B cell (primary cell): ENCODE measurements around the gene YWHAG. TPM values are rescaled to one million over a fixed set of nuclear protein-coding genes. Genes with fewer than 3 reads are reported as not detected.
"Not testable (repeated sequence)": the region's sequence is repeated elsewhere in the genome, so short reads cannot be mapped to it uniquely, and the experiment has no call there.

ENCODE experiments used
- ATAC-seq: fragments of 200-7000 bp; cut with Tn5 transposase; one replicate; pipeline ENCODE4 v1.10.0; 2021; ENCODE audit warnings: low read depth, mild to moderate bottlenecking, moderate number of reproducible peaks, moderate library complexity
- CTCF ChIA-PET: fragments of 350-600 bp; sonication (Branson Sonifier 250); formaldehyde crosslinking; loops from one replicate; lab custom pipeline; 2021; ENCODE audit warnings: antibody characterized with exemption, inconsistent platforms; lab: Charles Lee
- POLR2A ChIA-PET: fragments of 350-600 bp; sonication (Branson Sonifier 250); formaldehyde crosslinking; loops from one replicate; lab custom pipeline; 2021; ENCODE audit warnings: antibody characterized with exemption; lab: Charles Lee
- DNase-seq: peaks from one replicate; pipeline ENCODE4 v3.0.0; 2013
- H2AFZ ChIP-seq: 2 replicates; pipeline ENCODE4 v1.6.1; 2012; ENCODE audit warnings: mild to moderate bottlenecking, low read depth, low read length; ENCODE audit not compliant: insufficient read depth, poor library complexity, severe bottlenecking
- H3K27ac ChIP-seq, 2 donors: 1 replicate in 1 of 2; 2 replicates in 1 of 2; pipeline ENCODE4 v1.5.1; 2012 to 2013; ENCODE audit warnings: low read length in 2 of 2, mild to moderate bottlenecking in 2 of 2, moderate library complexity in 1 of 2
- H3K27me3 ChIP-seq, 4 experiments: fragments of 200-600 bp in 1 of 4; sonication (generic) in 1 of 4; replicated peaks in 1 of 4; 1 replicate in 2 of 4; 2 replicates in 2 of 4; pipeline versions ENCODE4 v1.6.1 to v1.7.0; 2013 to 2016; ENCODE audit warnings: low read length in 3 of 4, mild to moderate bottlenecking in 2 of 4, mixed read lengths in 1 of 4, moderate library complexity in 1 of 4; ENCODE audit not compliant: insufficient read depth in 4 of 4, control insufficient read depth in 3 of 4; ENCODE audit errors: control extremely low read depth in 1 of 4
- H3K36me3 ChIP-seq, 2 experiments: replicated peaks in 1 of 2; 1 replicate in 1 of 2; 2 replicates in 1 of 2; pipeline versions ENCODE4 v1.6.1 to v1.7.1; 2013; ENCODE audit warnings: low read length in 1 of 2; ENCODE audit not compliant: insufficient read depth in 2 of 2, control insufficient read depth in 1 of 2; ENCODE audit errors: control extremely low read depth in 1 of 2, extremely low read depth in 1 of 2
- H3K4me1 ChIP-seq, 2 donors: fragments of 200-600 bp in 1 of 2; sonication (generic) in 1 of 2; 1 replicate in 1 of 2; 2 replicates in 1 of 2; pipeline versions ENCODE4 v1.5.1 to v1.6.1; 2013 to 2017; ENCODE audit warnings: low read length in 2 of 2; ENCODE audit not compliant: control insufficient read depth in 2 of 2, insufficient read depth in 2 of 2
- H3K4me2 ChIP-seq: replicated peaks from 2 replicates; pipeline ENCODE3; 2012; ENCODE audit warnings: mild to moderate bottlenecking, low read depth, low read length; ENCODE audit not compliant: poor library complexity, severe bottlenecking
- H3K4me3 ChIP-seq, 5 experiments: fragments of 200-600 bp in 1 of 5; sonication (generic) in 1 of 5; 1 replicate in 3 of 5; 2 replicates in 2 of 5; pipeline versions ENCODE4 v1.5.1 to v1.7.0; 2011 to 2016; ENCODE audit warnings: low read length in 4 of 5, mild to moderate bottlenecking in 4 of 5, low read depth in 2 of 5, control low read depth in 1 of 5, moderate library complexity in 1 of 5; ENCODE audit not compliant: insufficient read depth in 1 of 5; ENCODE audit errors: control extremely low read depth in 1 of 5, extremely low read depth in 1 of 5
- H3K79me2 ChIP-seq: fragments of 200-600 bp; sonication (generic); one replicate; pipeline ENCODE4 v1.6.0; 2016; ENCODE audit warnings: low read length; ENCODE audit not compliant: control insufficient read depth, insufficient read depth
- H3K9ac ChIP-seq: fragments of 200-600 bp; sonication (generic); 2 replicates; pipeline ENCODE4 v1.6.1; 2017; ENCODE audit warnings: mild to moderate bottlenecking, low read length, moderate library complexity
- H3K9me3 ChIP-seq, 3 donors: one replicate each; pipeline versions ENCODE4 v1.6.1 to v1.7.1; 2013; ENCODE audit warnings: low read length in 2 of 3; ENCODE audit not compliant: control insufficient read depth in 2 of 3, insufficient read depth in 1 of 3; ENCODE audit errors: control extremely low read depth in 1 of 3
- H4K20me1 ChIP-seq: 2 replicates; pipeline ENCODE4 v1.6.0; 2012; ENCODE audit warnings: mild to moderate bottlenecking, low read length; ENCODE audit not compliant: insufficient read depth, control insufficient read depth, poor library complexity, severe bottlenecking
- H3K27ac Mint-ChIP-seq: one replicate; pipeline ENCODE4 v1.8.0; 2021; ENCODE audit warnings: mixed read lengths
- H3K27me3 Mint-ChIP-seq: one replicate; pipeline ENCODE4 v1.8.0; 2021; ENCODE audit warnings: mixed read lengths
- H3K4me1 Mint-ChIP-seq: one replicate; pipeline ENCODE4 v1.8.0; 2021; ENCODE audit warnings: mixed read lengths
- H3K4me3 Mint-ChIP-seq: one replicate; pipeline ENCODE4 v1.8.0; 2021; ENCODE audit warnings: mixed read lengths
- H3K9me3 Mint-ChIP-seq: one replicate; pipeline ENCODE4 v1.8.0; 2022; ENCODE audit warnings: mixed read lengths; ENCODE audit not compliant: insufficient read depth
- CTCF ChIP-seq: fragments of 200-600 bp; IDR thresholded peaks from one replicate; pipeline ENCODE4 v1.8.0; 2022; ENCODE audit warnings: antibody characterized with exemption, mild to moderate bottlenecking
- EZH2 ChIP-seq: IDR thresholded peaks from 2 replicates; pipeline ENCODE4 v1.6.1; 2012; ENCODE audit warnings: borderline replicate concordance, low read depth, mild to moderate bottlenecking, moderate library complexity, low read length; ENCODE audit not compliant: insufficient read depth, poor library complexity, severe bottlenecking
- WGBS: methylation state at CpG from one replicate; pipeline ENCODE4 v1.1.5; 2013; ENCODE audit warnings: missing lambda C conversion rate; ENCODE audit not compliant: insufficient coverage; 5-methylcytosine and 5-hydroxymethylcytosine counted together
- intact Hi-C: fragments of 100-400 bp; cut with micrococcal nuclease; formaldehyde crosslinking; loops from one replicate; pipeline ENCODE4 v1.10.0; 2022
- polyA plus RNA-seq: library from polyadenylated mRNA; depleted of rRNA; stranded (reverse); fragments of >200 nt; gene quantifications from 2 replicates; pipeline ENCODE4 v1.2.3, GENCODE V29; 2012
- total RNA-seq, 2 donors: library from RNA; stranded (reverse); fragments of 120-200 nt in 1 of 2; gene quantifications; 1 replicate in 1 of 2; 2 replicates in 1 of 2; pipeline versions ENCODE4 v1.2.3 to v1.2.4, GENCODE V29; 2013 to 2022

Gene YWHAG
- total and polyA plus RNA-seq, 2 donors (not counting 1 experiment from before 2014, with no cell fraction given) = 6.6 to 51.6 TPM

- TF ChIP-seq CTCF (no peak), EZH2 (no peak)
- no peak overlapping the region for H3K4me3 Mint-ChIP-seq
- no peaks in the 10 kb centered on the region for H3K27me3 ChIP-seq
- H3K27ac Mint-ChIP-seq = no peak overlapping the region
- no peak overlapping the region for H3K4me2 ChIP-seq
- no peak overlapping the region for H3K4me3 ChIP-seq
- no peak overlapping the region for H3K9ac ChIP-seq
- ATAC-seq = no peak
- intact Hi-C loops = loop anchor here (10.0 kb wide), 1 partner anchor 1241 kb away; the partner anchor contains the start of gene RCC1L
- peaks cover 6 to 25% of the 10 kb centered on the region in 2 donors for H3K4me1 ChIP-seq
- POLR2A ChIA-PET = interaction anchor here (0.6 kb wide), 1 partner anchor 22 kb away, joined by 4 read pairs; no protein-coding TSS in a partner anchor
- H3K27ac ChIP-seq = no peak overlapping the region
- no peak for DNase-seq
- H3K36me3 ChIP-seq = no peaks in the 10 kb centered on the region
- peaks cover 10% of the 10 kb centered on the region for H3K79me2 ChIP-seq
- H2AFZ ChIP-seq = no peak overlapping the region
- no peaks in the 10 kb centered on the region for H3K9me3 ChIP-seq
- peaks cover 23% of the 10 kb centered on the region for H3K4me1 Mint-ChIP-seq
- 10% methylated on average over 5 of the region's 5 CpGs for WGBS
- H3K9me3 Mint-ChIP-seq = no peaks in the 10 kb centered on the region
- H3K27me3 Mint-ChIP-seq = no peaks in the 10 kb centered on the region
- H4K20me1 ChIP-seq = peaks cover 8% of the 10 kb centered on the region
- CTCF ChIA-PET = interaction anchor here (0.6 to 5.9 kb wide), 6 partner anchors 21 to 138 kb away, joined by 3 to 119 read pairs (median 14); partner anchors contain the start of gene YWHAG
Measured at GRCh38 chr7:76315364-76315763, 43.4 kb downstream of the YWHAG start.

- H3K4me3 Mint-ChIP-seq = not testable (repeated sequence)
Measured at GRCh38 chr7:76314740-76315139, 44.1 kb downstream of the YWHAG start.

More at GRCh38 chr7:76314740-76315139, 44.1 kb downstream of the YWHAG start:
- H3K9ac ChIP-seq, H3K27me3 ChIP-seq, H3K27me3 Mint-ChIP-seq, H3K4me2 ChIP-seq, H4K20me1 ChIP-seq, DNase-seq, H3K27ac Mint-ChIP-seq, H3K36me3 ChIP-seq, H2AFZ ChIP-seq, H3K4me3 ChIP-seq, H3K9me3 Mint-ChIP-seq, H3K9me3 ChIP-seq, ATAC-seq, H3K27ac ChIP-seq: not testable (repeated sequence)
- Histone ChIP-seq H3K79me2 (peaks cover 10% of the 10 kb centered on the region), H3K4me1 (peaks cover 6 to 25% of the 10 kb centered on the region in 2 donors)
- CTCF ChIA-PET = interaction anchor here (0.6 to 5.9 kb wide), 17 partner anchors 10 to 400 kb away, joined by 3 to 119 read pairs (median 5); partner anchors contain the start of genes HSPB1 and YWHAG
- H3K4me1 Mint-ChIP-seq = peaks cover 21% of the 10 kb centered on the region
- POLR2A ChIA-PET = interaction anchor here (0.6 to 0.8 kb wide), 2 partner anchors 26 to 63 kb away, joined by 3 read pairs; no protein-coding TSS in a partner anchor
- WGBS = 89% methylated on average over 2 of the region's 6 CpGs
- intact Hi-C loops = loop anchor here (1.0 to 10.0 kb wide), 4 partner anchors 12 to 1240 kb away; partner anchors contain the start of genes HSPB1 and RCC1L
